H9 (cell line): ENCODE measurements around the gene SELENOM. TPM values are rescaled to one million over a fixed set of nuclear protein-coding genes. Genes with fewer than 3 reads are reported as not detected.

ENCODE experiments used
- DNase-seq: peaks from one replicate; pipeline ENCODE4 v3.0.0-alpha.2; 2017
- H2AFZ ChIP-seq: one replicate; pipeline ENCODE4 v1.6.1; 2013; ENCODE audit warnings: mild to moderate bottlenecking, low read length, control low read depth, moderate library complexity
- H2AK5ac ChIP-seq: 2 replicates; pipeline ENCODE4 v1.6.1; 2013; ENCODE audit warnings: low read length, control low read depth, mixed read lengths; ENCODE audit not compliant: insufficient read length
- H2BK120ac ChIP-seq: one replicate; pipeline ENCODE4 v1.6.1; 2013; ENCODE audit warnings: low read depth, mild to moderate bottlenecking, low read length, control low read depth, inconsistent platforms; ENCODE audit not compliant: poor library complexity, severe bottlenecking
- H2BK12ac ChIP-seq: 2 replicates; pipeline ENCODE4 v1.6.1; 2013; ENCODE audit warnings: low read length, control low read depth, mixed read lengths, low read depth; ENCODE audit not compliant: insufficient read length
- H2BK15ac ChIP-seq: 2 replicates; pipeline ENCODE4 v1.6.1; 2013; ENCODE audit warnings: low read depth, low read length, control low read depth
- H2BK20ac ChIP-seq: one replicate; pipeline ENCODE4 v1.6.1; 2013; ENCODE audit warnings: low read depth, mild to moderate bottlenecking, low read length, control low read depth, inconsistent platforms; ENCODE audit not compliant: poor library complexity, severe bottlenecking
- H2BK5ac ChIP-seq: 2 replicates; pipeline ENCODE4 v1.6.1; 2013; ENCODE audit warnings: low read length, control low read depth, mixed read lengths; ENCODE audit not compliant: insufficient read length
- H3K14ac ChIP-seq: 2 replicates; pipeline ENCODE4 v1.6.1; 2013; ENCODE audit warnings: low read length, control low read depth; ENCODE audit not compliant: insufficient read depth
- H3K18ac ChIP-seq: 2 replicates; pipeline ENCODE4 v1.6.1; 2013; ENCODE audit warnings: low read depth, mild to moderate bottlenecking, mixed read lengths, low read length, control low read depth; ENCODE audit not compliant: insufficient read length
- H3K23ac ChIP-seq: 2 replicates; pipeline ENCODE4 v1.6.1; 2013; ENCODE audit warnings: low read length, control low read depth, mixed read lengths, low read depth; ENCODE audit not compliant: insufficient read length
- H3K23me2 ChIP-seq: 2 replicates; pipeline ENCODE4 v1.6.1; 2013; ENCODE audit warnings: low read depth, mild to moderate bottlenecking, mixed read lengths, low read length, control low read depth; ENCODE audit not compliant: insufficient read length, poor library complexity, severe bottlenecking
- H3K27ac ChIP-seq: 2 replicates; pipeline ENCODE4 v1.5.1; 2013; ENCODE audit warnings: low read length, control low read depth, mixed read lengths, low read depth; ENCODE audit not compliant: insufficient read length
- H3K27me3 ChIP-seq: 2 replicates; pipeline ENCODE4 v1.6.1; 2013; ENCODE audit warnings: low read length, control low read depth, inconsistent platforms; ENCODE audit not compliant: insufficient read depth
- H3K4ac ChIP-seq: 2 replicates; pipeline ENCODE4 v1.6.1; 2013; ENCODE audit warnings: low read depth, mild to moderate bottlenecking, control low read depth, inconsistent platforms, low read length, moderate library complexity
- H3K4me1 ChIP-seq: 2 replicates; pipeline ENCODE4 v1.6.1; 2013; ENCODE audit warnings: low read length, control low read depth, inconsistent platforms; ENCODE audit not compliant: insufficient read depth
- H3K4me2 ChIP-seq: 2 replicates; pipeline ENCODE4 v1.6.1; 2013; ENCODE audit warnings: low read length, control low read depth, mixed read lengths; ENCODE audit not compliant: insufficient read length, insufficient read depth
- H3K56ac ChIP-seq: 2 replicates; pipeline ENCODE4 v1.6.1; 2013; ENCODE audit warnings: low read depth, mild to moderate bottlenecking, mixed read lengths, low read length, control low read depth; ENCODE audit not compliant: insufficient read length
- H3K79me1 ChIP-seq: 2 replicates; pipeline ENCODE4 v1.6.1; 2013; ENCODE audit warnings: low read depth, mild to moderate bottlenecking, moderate library complexity, low read length, control low read depth, inconsistent platforms; ENCODE audit not compliant: insufficient read depth, poor library complexity, severe bottlenecking
- H3K79me2 ChIP-seq: 2 replicates; pipeline ENCODE4 v1.6.1; 2013; ENCODE audit warnings: low read length, control low read depth, inconsistent platforms; ENCODE audit not compliant: insufficient read depth
- H3K9ac ChIP-seq: 2 replicates; pipeline ENCODE4 v1.6.1; 2013; ENCODE audit warnings: low read length, control low read depth, mixed read lengths; ENCODE audit not compliant: insufficient read length; ENCODE audit errors: extremely low read depth
- H3K9me3 ChIP-seq: one replicate; pipeline ENCODE4 v1.6.1; 2013; ENCODE audit warnings: low read depth, low read length, inconsistent platforms; ENCODE audit not compliant: control insufficient read depth
- H3T11ph ChIP-seq: one replicate; pipeline ENCODE4 v1.6.1; 2013; ENCODE audit warnings: mild to moderate bottlenecking, low read length, control low read depth, inconsistent platforms
- H4K20me1 ChIP-seq: one replicate; pipeline ENCODE4 v1.6.1; 2013; ENCODE audit not compliant: control insufficient read depth, insufficient read length, insufficient read depth
- H4K5ac ChIP-seq: 2 replicates; pipeline ENCODE4 v1.6.1; 2013; ENCODE audit warnings: low read depth, mild to moderate bottlenecking, mixed read lengths, low read length, control low read depth; ENCODE audit not compliant: insufficient read length
- H4K8ac ChIP-seq: replicated peaks from 2 replicates; pipeline ENCODE4 v1.6.1; 2013; ENCODE audit warnings: low read length, control low read depth, mixed read lengths, low read depth; ENCODE audit not compliant: insufficient read length
- H4K91ac ChIP-seq: 2 replicates; pipeline ENCODE4 v1.6.1; 2013; ENCODE audit warnings: low read depth, mild to moderate bottlenecking, moderate library complexity, mixed read lengths, low read length, control low read depth; ENCODE audit not compliant: insufficient read length
- H3K27ac Mint-ChIP-seq, 3 experiments: 2 replicates in 2 of 3; 3 replicates in 1 of 3; pipeline ENCODE4 v1.8.0; 2020 to 2021; ENCODE audit warnings: mixed read lengths in 3 of 3, mild to moderate bottlenecking in 1 of 3, moderate library complexity in 1 of 3
- H3K27me3 Mint-ChIP-seq: 2 replicates; pipeline ENCODE4 v1.8.0; 2021; ENCODE audit warnings: low read depth, mild to moderate bottlenecking, moderate library complexity, mixed read lengths
- H3K36me3 Mint-ChIP-seq, 3 experiments: 2 replicates in 2 of 3; 3 replicates in 1 of 3; pipeline ENCODE4 v1.8.0; 2020 to 2021; ENCODE audit warnings: low read depth in 3 of 3, mixed read lengths in 3 of 3; ENCODE audit not compliant: insufficient read depth in 1 of 3
- H3K4me1 Mint-ChIP-seq, 2 experiments: 2 replicates each; pipeline ENCODE4 v1.8.0; 2020; ENCODE audit warnings: mixed read lengths in 2 of 2
- H3K4me3 Mint-ChIP-seq, 2 experiments: 2 replicates in 1 of 2; 3 replicates in 1 of 2; pipeline ENCODE4 v1.8.0; 2020 to 2021; ENCODE audit warnings: mild to moderate bottlenecking in 2 of 2, mixed read lengths in 2 of 2, moderate library complexity in 1 of 2
- H3K9me3 Mint-ChIP-seq, 2 experiments: 2 replicates in 1 of 2; 3 replicates in 1 of 2; pipeline ENCODE4 v1.8.0; 2020; ENCODE audit warnings: mild to moderate bottlenecking in 2 of 2, mixed read lengths in 2 of 2, moderate library complexity in 1 of 2
- WGBS: extraction: QIAGEN DNeasy Blood & Tissue Kit; methylation state at CpG from one replicate; pipeline ENCODE4 v1.1.7; 2013; ENCODE audit warnings: missing lambda C conversion rate, low lambda C conversion rate, mixed read lengths; ENCODE audit not compliant: insufficient read length; ENCODE audit errors: extremely low coverage; 5-methylcytosine and 5-hydroxymethylcytosine counted together
- total RNA-seq: library from RNA; stranded (reverse); gene quantifications from 2 replicates; pipeline ENCODE4 v1.2.1, GENCODE V29; 2021
- TF ChIP-seq, protein P1 (sequence below): fragments of 200-600 bp; sonication (generic); conservative IDR thresholded peaks from 3 replicates; pipeline ENCODE4 v1.8.0; 2021; ENCODE audit warnings: antibody characterized with exemption, mild to moderate bottlenecking

Gene SELENOM
- total RNA-seq, 1 experiment from 2014 or later, result 18.6 TPM

GRCh38 chr22:31121403-31121802 lies 14.0 kb upstream of the SELENOM start:
- no CpG with 5 or more reads among the region's 4 CpGs for WGBS
- no peaks in the 10 kb centered on the region for H3K79me2 ChIP-seq
- no peak for DNase-seq
- no peak overlapping the region for H3K27ac Mint-ChIP-seq
- peaks cover 21 to 29% of the 10 kb centered on the region in 2 experiments for H3K4me1 Mint-ChIP-seq
- H2AK5ac ChIP-seq, result no peak overlapping the region
- H3K4ac ChIP-seq, result no peak overlapping the region
- H3K56ac ChIP-seq, result no peak overlapping the region
- H4K5ac ChIP-seq, result no peak overlapping the region
- H4K91ac ChIP-seq, result no peak overlapping the region
- H2BK12ac ChIP-seq, result no peak overlapping the region
- no peak overlapping the region for H2BK20ac ChIP-seq
- peaks cover 12% of the 10 kb centered on the region for H3K27me3 Mint-ChIP-seq
- H3K18ac ChIP-seq, result no peak overlapping the region
- H3K27ac ChIP-seq, result no peak overlapping the region
- H3K79me1 ChIP-seq, result no peaks in the 10 kb centered on the region
- no peaks in the 10 kb centered on the region for H3K27me3 ChIP-seq
- H3K4me3 Mint-ChIP-seq, result no peak overlapping the region; a peak in 1 of 5 replicates
- H2BK120ac ChIP-seq, result no peak overlapping the region
- no peaks in the 10 kb centered on the region for H3K9me3 Mint-ChIP-seq
- H3K36me3 Mint-ChIP-seq, result no peaks in the 10 kb centered on the region
- peaks cover 5% of the 10 kb centered on the region for H3K4me1 ChIP-seq
- no peak overlapping the region for H3K23ac ChIP-seq
- no peak overlapping the region for H3K9ac ChIP-seq
- no peaks in the 10 kb centered on the region for H3K9me3 ChIP-seq
- no peak overlapping the region for H2BK15ac ChIP-seq
- H3T11ph ChIP-seq, result no peak overlapping the region
- H4K20me1 ChIP-seq, result no peaks in the 10 kb centered on the region
- no peak overlapping the region for H4K8ac ChIP-seq
- H3K23me2 ChIP-seq, result no peaks in the 10 kb centered on the region
- H3K14ac ChIP-seq, result no peak overlapping the region
- TF ChIP-seq, protein P1, sequence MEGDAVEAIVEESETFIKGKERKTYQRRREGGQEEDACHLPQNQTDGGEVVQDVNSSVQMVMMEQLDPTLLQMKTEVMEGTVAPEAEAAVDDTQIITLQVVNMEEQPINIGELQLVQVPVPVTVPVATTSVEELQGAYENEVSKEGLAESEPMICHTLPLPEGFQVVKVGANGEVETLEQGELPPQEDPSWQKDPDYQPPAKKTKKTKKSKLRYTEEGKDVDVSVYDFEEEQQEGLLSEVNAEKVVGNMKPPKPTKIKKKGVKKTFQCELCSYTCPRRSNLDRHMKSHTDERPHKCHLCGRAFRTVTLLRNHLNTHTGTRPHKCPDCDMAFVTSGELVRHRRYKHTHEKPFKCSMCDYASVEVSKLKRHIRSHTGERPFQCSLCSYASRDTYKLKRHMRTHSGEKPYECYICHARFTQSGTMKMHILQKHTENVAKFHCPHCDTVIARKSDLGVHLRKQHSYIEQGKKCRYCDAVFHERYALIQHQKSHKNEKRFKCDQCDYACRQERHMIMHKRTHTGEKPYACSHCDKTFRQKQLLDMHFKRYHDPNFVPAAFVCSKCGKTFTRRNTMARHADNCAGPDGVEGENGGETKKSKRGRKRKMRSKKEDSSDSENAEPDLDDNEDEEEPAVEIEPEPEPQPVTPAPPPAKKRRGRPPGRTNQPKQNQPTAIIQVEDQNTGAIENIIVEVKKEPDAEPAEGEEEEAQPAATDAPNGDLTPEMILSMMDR, result no peak
- no peak overlapping the region for H2BK5ac ChIP-seq
- H2AFZ ChIP-seq, result no peak overlapping the region
- no peak overlapping the region for H3K4me2 ChIP-seq
